ENCODE measurements around the gene ANO1.

The ANO1 gene

GRCh38 chr11:70066628-70067027 is 11.5 kb upstream of the ANO1 start:
- no peak for DNase-seq (ENCODE audit: low read depth)
- no peak overlapping the region for H3K4me3 ChIP-seq (ENCODE audit: low read depth, low read length)
- TF ChIP-seq CTCF (IDR thresholded peaks at IDR 0.05; ENCODE audit: control insufficient read depth, extremely low read depth, insufficient read depth): no peak

- DNase-seq (ENCODE audit: low read depth): no peak
- H3K4me3 ChIP-seq (ENCODE audit: low read depth, low read length): no peak overlapping the region
- TF ChIP-seq CTCF (IDR thresholded peaks at IDR 0.05; ENCODE audit: control insufficient read depth, extremely low read depth, insufficient read depth): no peak
Observed at GRCh38 chr11:70067036-70067435, 11.1 kb upstream of the ANO1 start.

- no peak for TF ChIP-seq CTCF (IDR thresholded peaks at IDR 0.05; ENCODE audit: control insufficient read depth, extremely low read depth, insufficient read depth)
- no peak overlapping the region for H3K4me3 ChIP-seq (ENCODE audit: low read depth, low read length)
- peak; percentile 39 for DNase-seq (ENCODE audit: low read depth)
Observed at GRCh38 chr11:70067591-70068341, 10.4 kb upstream of the ANO1 start.

GRCh38 chr11:70068345-70068744 is 9.8 kb upstream of the ANO1 start:
- DNase-seq (ENCODE audit: low read depth): no peak
- TF ChIP-seq CTCF (IDR thresholded peaks at IDR 0.05; ENCODE audit: control insufficient read depth, extremely low read depth, insufficient read depth): no peak
- H3K4me3 ChIP-seq (ENCODE audit: low read depth, low read length): no peak overlapping the region

GRCh38 chr11:70068950-70069349 is 9.2 kb upstream of the ANO1 start:
- DNase-seq (ENCODE audit: low read depth): no peak
- TF ChIP-seq CTCF (IDR thresholded peaks at IDR 0.05; ENCODE audit: control insufficient read depth, extremely low read depth, insufficient read depth): no peak
- no peak overlapping the region for H3K4me3 ChIP-seq (ENCODE audit: low read depth, low read length)

- DNase-seq (ENCODE audit: low read depth): no peak
- TF ChIP-seq CTCF (IDR thresholded peaks at IDR 0.05; ENCODE audit: control insufficient read depth, extremely low read depth, insufficient read depth): no peak
- no peak overlapping the region for H3K4me3 ChIP-seq (ENCODE audit: low read depth, low read length)
Observed at GRCh38 chr11:70070706-70071105, 7.4 kb upstream of the ANO1 start.

- no peak for DNase-seq (ENCODE audit: low read depth)
- H3K4me3 ChIP-seq (ENCODE audit: low read depth, low read length): no peak overlapping the region
- no peak for TF ChIP-seq CTCF (IDR thresholded peaks at IDR 0.05; ENCODE audit: control insufficient read depth, extremely low read depth, insufficient read depth)
Observed at GRCh38 chr11:70071996-70072395, 6.1 kb upstream of the ANO1 start.

Measured in LNCaP clone FGC (cell line).